Peyer's patch (tissue), 4 donors: Measurements from ENCODE around the gene VRK3.

Experiments used
- POLR2A ChIP-seq, 2 donors: fragments of 450-650 bp; IDR thresholded peaks; one replicate each; pipeline ENCODE4 v1.5.1; 2017; ENCODE audit warnings: antibody characterized with exemption in 2 of 2, mild to moderate bottlenecking in 2 of 2, moderate library complexity in 2 of 2
- TF ChIP-seq, protein P1 (sequence below), 6 experiments: fragments of 450-650 bp in 4 of 6; fragments of 200-600 bp in 2 of 6; sonication (generic) in 1 of 6; IDR thresholded peaks; one replicate each; pipeline ENCODE4 v1.5.1; 2017 to 2019; ENCODE audit warnings: antibody characterized with exemption in 6 of 6, mild to moderate bottlenecking in 3 of 6, moderate library complexity in 1 of 6

DNA sequence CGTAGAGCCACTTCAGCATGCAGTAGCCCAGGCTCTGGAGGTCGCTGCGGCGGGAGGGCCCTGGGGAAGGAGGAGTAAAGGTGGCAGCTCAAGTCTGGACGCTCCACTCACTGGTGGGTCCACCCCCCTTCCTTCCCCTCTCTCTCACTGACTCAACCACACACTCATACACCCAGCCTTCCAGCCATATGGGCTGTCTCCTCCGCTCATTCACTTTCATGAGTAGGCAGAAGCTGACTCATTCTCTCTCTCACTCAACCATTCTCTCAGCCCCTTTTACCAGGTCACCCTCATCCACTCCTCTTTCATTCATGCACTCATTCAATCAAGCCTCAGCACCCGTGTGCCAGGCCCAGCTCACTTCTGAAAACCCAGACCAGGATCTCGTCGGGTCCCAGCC, 36.7 kb downstream of the VRK3 start:
- TF ChIP-seq, protein P1, sequence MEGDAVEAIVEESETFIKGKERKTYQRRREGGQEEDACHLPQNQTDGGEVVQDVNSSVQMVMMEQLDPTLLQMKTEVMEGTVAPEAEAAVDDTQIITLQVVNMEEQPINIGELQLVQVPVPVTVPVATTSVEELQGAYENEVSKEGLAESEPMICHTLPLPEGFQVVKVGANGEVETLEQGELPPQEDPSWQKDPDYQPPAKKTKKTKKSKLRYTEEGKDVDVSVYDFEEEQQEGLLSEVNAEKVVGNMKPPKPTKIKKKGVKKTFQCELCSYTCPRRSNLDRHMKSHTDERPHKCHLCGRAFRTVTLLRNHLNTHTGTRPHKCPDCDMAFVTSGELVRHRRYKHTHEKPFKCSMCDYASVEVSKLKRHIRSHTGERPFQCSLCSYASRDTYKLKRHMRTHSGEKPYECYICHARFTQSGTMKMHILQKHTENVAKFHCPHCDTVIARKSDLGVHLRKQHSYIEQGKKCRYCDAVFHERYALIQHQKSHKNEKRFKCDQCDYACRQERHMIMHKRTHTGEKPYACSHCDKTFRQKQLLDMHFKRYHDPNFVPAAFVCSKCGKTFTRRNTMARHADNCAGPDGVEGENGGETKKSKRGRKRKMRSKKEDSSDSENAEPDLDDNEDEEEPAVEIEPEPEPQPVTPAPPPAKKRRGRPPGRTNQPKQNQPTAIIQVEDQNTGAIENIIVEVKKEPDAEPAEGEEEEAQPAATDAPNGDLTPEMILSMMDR (IDR thresholded peaks at IDR 0.05) = no peak
- TF ChIP-seq POLR2A (IDR thresholded peaks at IDR 0.05) = no peak
